HTR-8/SVneo (cell line): Measurements from ENCODE around the gene GDF10.
A peak's percentile ranks its signal among the peaks of the same experiment; 100 is the strongest.

Experiments
- DNase-seq: peaks from one replicate; pipeline ENCODE4 v3.0.0; 2011; ENCODE audit warnings: low spot score, mixed read lengths; ENCODE audit not compliant: insufficient read length
- FAIRE-seq: peaks from 2 replicates; lab custom pipeline; 2011; peaks lifted over from hg19 to GRCh38; lab: Jason Lieb, UNC

GDF10 gene

GRCh38 chr10:47311193-47311931 is 11.4 kb downstream of the GDF10 start:
- no peak for FAIRE-seq
- no peak for DNase-seq

- peak; percentile 85 for DNase-seq
- no peak for FAIRE-seq
These were observed 12.1 kb downstream of the GDF10 start for GRCh38 chr10:47311932-47312662.

- FAIRE-seq (no peak), DNase-seq (no peak)
These were observed 12.6 kb downstream of the GDF10 start for GRCh38 chr10:47312663-47312995.

GRCh38 chr10:47314416-47314970 is 14.5 kb downstream of the GDF10 start:
- DNase-seq (no peak), FAIRE-seq (no peak)

- no peak for FAIRE-seq
- DNase-seq: no peak
These were observed 15.4 kb downstream of the GDF10 start for GRCh38 chr10:47315421-47315820.

GRCh38 chr10:47316131-47316530 is 16.1 kb downstream of the GDF10 start:
- no peak for FAIRE-seq
- no peak for DNase-seq

GRCh38 chr10:47317251-47317650 is 17.3 kb downstream of the GDF10 start:
- no peak for FAIRE-seq
- DNase-seq: no peak

- DNase-seq: no peak
These were observed 18.7 kb downstream of the GDF10 start for GRCh38 chr10:47318706-47319105.

GRCh38 chr10:47319784-47320183 is 19.8 kb downstream of the GDF10 start:
- DNase-seq: no peak
- FAIRE-seq: no peak

More at GRCh38 chr10:47318706-47319105, 18.7 kb downstream of the GDF10 start:
- no peak for FAIRE-seq

- no peak for DNase-seq
- no peak for FAIRE-seq
These were observed 20.8 kb downstream of the GDF10 start for GRCh38 chr10:47320812-47321211.

- no peak for DNase-seq
- no peak for FAIRE-seq
These were observed 21.7 kb downstream of the GDF10 start for GRCh38 chr10:47321521-47322195.

- no peak for FAIRE-seq
- no peak for DNase-seq
These were observed 22.5 kb downstream of the GDF10 start, which contains the start of gene GDF2 for GRCh38 chr10:47322300-47323061. GDF2 (plus strand) TSS chr10:47322454; CDS start chr10:47322669, 215 bp downstream.

- FAIRE-seq (no peak), DNase-seq (no peak)
These were observed 23.1 kb downstream of the GDF10 start for GRCh38 chr10:47323087-47323486.

- FAIRE-seq: no peak
These were observed 23.8 kb downstream of the GDF10 start for GRCh38 chr10:47323636-47324296.

GRCh38 chr10:47325303-47326291 is 25.6 kb downstream of the GDF10 start:
- FAIRE-seq (no peak), DNase-seq (no peak)

More at GRCh38 chr10:47323636-47324296, 23.8 kb downstream of the GDF10 start:
- DNase-seq: no peak

GRCh38 chr10:47326306-47326926 is 26.4 kb downstream of the GDF10 start:
- DNase-seq (no peak), FAIRE-seq (no peak)

- DNase-seq (no peak), FAIRE-seq (no peak)
These were observed 26.9 kb downstream of the GDF10 start for GRCh38 chr10:47326927-47327330.

- DNase-seq (no peak), FAIRE-seq (no peak)
These were observed 29.9 kb downstream of the GDF10 start for GRCh38 chr10:47329855-47330254.
